Ascending aorta (tissue), 2 donors: ENCODE measurements around the gene FAM174B. TPM values are rescaled to one million over a fixed set of nuclear protein-coding genes. Genes with fewer than 3 reads are reported as not detected.

Experiments used
- DNase-seq, 2 donors: peaks; one replicate each; pipeline ENCODE4 v3.0.0-alpha.2; 2019; ENCODE audit warnings: low spot score in 2 of 2
- H3K27ac ChIP-seq, 2 donors: fragments of 200-600 bp; sonication (generic); one replicate each; pipeline ENCODE4 v1.5.1; 2016 to 2017; ENCODE audit warnings: mild to moderate bottlenecking in 1 of 2
- H3K27me3 ChIP-seq: fragments of 200-600 bp; sonication (generic); one replicate; pipeline ENCODE4 v1.5.1; 2017
- H3K36me3 ChIP-seq, 2 donors: fragments of 200-600 bp; sonication (generic); one replicate each; pipeline ENCODE4 v1.5.1; 2016
- H3K4me1 ChIP-seq, 2 donors: fragments of 200-600 bp; sonication (generic); one replicate each; pipeline ENCODE4 v1.5.1; 2016 to 2017; ENCODE audit warnings: mild to moderate bottlenecking in 1 of 2
- H3K4me3 ChIP-seq, 2 donors: fragments of 200-600 bp; sonication (generic); one replicate each; pipeline ENCODE4 v1.5.1; 2016 to 2017; ENCODE audit warnings: mild to moderate bottlenecking in 1 of 2
- H3K9me3 ChIP-seq, 2 donors: fragments of 200-600 bp; sonication (generic); one replicate each; pipeline ENCODE4 v1.5.1; 2016
- intact Hi-C: fragments of 100-400 bp; cut with DNase I; formaldehyde crosslinking; loops from one replicate; pipeline ENCODE4 v1.15.1; 2023
- total RNA-seq: library from RNA; depleted of rRNA; stranded (reverse); fragments of >200 nt; gene quantifications from one replicate; pipeline ENCODE4 v1.1.0, GENCODE V29; 2016
- TF ChIP-seq, protein P1 (sequence below), 3 experiments: fragments of 200-600 bp in 2 of 3; fragments of 450-650 bp in 1 of 3; sonication (generic) in 2 of 3; IDR thresholded peaks; one replicate each; pipeline ENCODE4 v1.5.1; 2016 to 2019; ENCODE audit warnings: antibody characterized with exemption in 3 of 3, mild to moderate bottlenecking in 1 of 3, moderate library complexity in 1 of 3

Gene FAM174B
- total RNA-seq, 1 donor from 2014 or later, result 5.2 TPM

DNA sequence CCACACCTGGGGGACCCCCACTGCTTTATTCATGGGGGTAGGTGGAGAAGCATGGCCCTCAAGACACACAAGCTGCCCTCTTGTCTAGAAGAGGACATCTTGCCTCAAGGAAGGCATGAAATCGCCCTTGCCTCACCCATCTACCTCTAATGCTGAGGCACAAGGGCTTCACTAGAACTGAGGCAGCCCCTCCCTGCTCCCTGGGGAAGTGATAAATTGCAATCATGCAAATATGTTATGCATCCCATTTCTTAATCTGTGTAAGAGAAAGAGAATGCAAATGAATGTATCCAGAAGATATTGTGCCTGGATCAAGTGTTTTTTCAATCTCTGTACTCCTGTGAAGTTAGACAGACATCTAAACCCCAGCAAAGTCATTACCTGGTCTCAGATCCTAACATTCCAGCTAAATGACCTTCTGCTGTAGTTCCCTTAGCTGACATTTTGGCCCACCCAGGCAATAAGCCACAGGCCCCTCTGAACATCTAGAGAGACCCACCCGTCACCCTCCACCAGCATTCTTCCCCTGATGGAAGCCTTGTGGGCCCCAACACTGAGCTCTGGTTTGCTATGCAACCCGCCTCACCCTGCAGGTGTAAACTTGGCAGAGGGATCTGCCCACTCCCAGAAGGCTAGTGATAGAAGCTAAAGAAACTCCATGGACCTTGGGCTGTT lies 53.8 kb downstream of the FAM174B start:
- Histone ChIP-seq H3K4me3 (no peak overlapping the region), H3K9me3 (no peaks in the 10 kb centered on the region), H3K27ac (no peak overlapping the region), H3K36me3 (no peaks in the 10 kb centered on the region), H3K27me3 (no peaks in the 10 kb centered on the region), H3K4me1 (no peaks in the 10 kb centered on the region)
- TF ChIP-seq, protein P1, sequence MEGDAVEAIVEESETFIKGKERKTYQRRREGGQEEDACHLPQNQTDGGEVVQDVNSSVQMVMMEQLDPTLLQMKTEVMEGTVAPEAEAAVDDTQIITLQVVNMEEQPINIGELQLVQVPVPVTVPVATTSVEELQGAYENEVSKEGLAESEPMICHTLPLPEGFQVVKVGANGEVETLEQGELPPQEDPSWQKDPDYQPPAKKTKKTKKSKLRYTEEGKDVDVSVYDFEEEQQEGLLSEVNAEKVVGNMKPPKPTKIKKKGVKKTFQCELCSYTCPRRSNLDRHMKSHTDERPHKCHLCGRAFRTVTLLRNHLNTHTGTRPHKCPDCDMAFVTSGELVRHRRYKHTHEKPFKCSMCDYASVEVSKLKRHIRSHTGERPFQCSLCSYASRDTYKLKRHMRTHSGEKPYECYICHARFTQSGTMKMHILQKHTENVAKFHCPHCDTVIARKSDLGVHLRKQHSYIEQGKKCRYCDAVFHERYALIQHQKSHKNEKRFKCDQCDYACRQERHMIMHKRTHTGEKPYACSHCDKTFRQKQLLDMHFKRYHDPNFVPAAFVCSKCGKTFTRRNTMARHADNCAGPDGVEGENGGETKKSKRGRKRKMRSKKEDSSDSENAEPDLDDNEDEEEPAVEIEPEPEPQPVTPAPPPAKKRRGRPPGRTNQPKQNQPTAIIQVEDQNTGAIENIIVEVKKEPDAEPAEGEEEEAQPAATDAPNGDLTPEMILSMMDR (IDR thresholded peaks at IDR 0.05), result no peak
- no peak for DNase-seq
- intact Hi-C loops, result no loop called here

DNA sequence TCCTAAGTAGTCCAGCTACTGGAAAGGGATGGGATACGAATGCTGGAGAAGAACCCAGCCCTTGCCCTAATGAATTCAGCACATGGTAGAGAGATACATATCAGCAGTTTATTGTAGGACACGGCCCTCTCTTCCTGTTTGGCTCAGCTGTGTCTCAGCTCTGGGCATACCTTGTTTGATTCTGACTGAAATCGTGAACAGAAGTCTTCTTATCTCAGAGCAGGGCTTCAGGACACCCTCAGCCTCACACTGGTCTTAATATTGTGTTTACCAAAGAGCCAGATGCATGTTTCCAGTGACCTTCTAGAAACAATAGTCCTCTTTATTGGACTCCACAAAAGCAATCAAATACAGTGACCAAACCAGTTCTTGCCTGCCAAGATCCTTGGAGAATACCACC lies 54.7 kb downstream of the FAM174B start:
- DNase-seq, result no peak
- H3K4me3 ChIP-seq, result no peak overlapping the region
- H3K4me1 ChIP-seq, result no peaks in the 10 kb centered on the region
- no peaks in the 10 kb centered on the region for H3K36me3 ChIP-seq
- H3K9me3 ChIP-seq, result no peaks in the 10 kb centered on the region
- H3K27ac ChIP-seq, result no peak overlapping the region
- H3K27me3 ChIP-seq, result no peaks in the 10 kb centered on the region
- TF ChIP-seq, protein P1 (IDR thresholded peaks at IDR 0.05), result no peak
- intact Hi-C loops, result no loop called here

DNA sequence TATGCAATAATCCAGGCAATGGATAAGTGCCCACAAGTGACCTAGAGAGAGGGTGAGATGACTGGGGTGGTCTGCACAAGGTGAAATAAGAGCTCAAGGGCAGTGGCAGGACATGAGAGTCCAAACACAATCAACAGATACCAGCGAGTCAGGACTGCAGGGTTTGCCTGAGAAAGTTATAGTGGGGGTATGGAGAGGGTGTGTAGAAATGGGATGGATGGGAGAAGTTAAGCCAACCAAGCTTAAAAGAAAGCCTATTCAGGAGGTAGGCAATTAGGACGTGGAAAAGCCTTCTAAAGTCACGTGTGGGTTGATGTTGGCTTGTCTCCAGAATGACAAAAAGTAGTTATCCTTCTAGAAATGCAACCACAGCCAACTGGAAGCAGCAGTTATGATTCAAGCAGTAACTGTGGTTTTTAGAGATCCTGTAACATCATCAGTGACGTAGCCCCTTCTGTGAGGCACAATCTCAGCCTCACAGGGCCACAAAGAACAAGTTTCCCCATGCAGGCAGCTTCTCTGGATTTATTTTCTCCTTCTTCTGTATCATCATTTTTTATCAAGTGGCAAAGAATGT lies 56.1 kb downstream of the FAM174B start:
- H3K27me3 ChIP-seq, result no peaks in the 10 kb centered on the region
- intact Hi-C loops, result no loop called here
- H3K27ac ChIP-seq, result no peak overlapping the region
- H3K4me1 ChIP-seq, result no peaks in the 10 kb centered on the region
- TF ChIP-seq, protein P1 (IDR thresholded peaks at IDR 0.05), result no peak
- no peaks in the 10 kb centered on the region for H3K36me3 ChIP-seq
- H3K9me3 ChIP-seq, result no peaks in the 10 kb centered on the region
- DNase-seq, result no peak
- H3K4me3 ChIP-seq, result no peak overlapping the region

DNA sequence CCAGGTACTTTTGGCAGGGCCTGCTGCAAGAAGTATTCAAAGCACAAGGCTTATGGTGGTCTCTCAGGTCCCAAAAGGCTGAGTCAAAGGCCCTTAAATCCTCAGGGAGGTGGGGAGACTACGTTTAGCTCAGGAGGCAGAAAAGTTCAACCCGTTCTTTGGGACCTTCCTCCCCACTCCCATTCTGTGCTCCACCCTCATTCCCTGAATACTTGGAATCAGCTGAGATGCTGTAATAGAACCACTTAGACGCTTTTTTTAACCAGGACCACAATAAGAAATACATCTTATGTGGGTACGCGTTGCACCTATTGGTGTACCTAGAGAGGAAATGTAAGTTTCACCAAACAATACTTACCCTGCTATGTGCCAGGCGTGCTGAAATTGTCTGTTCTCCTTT lies 58.0 kb downstream of the FAM174B start:
- Histone ChIP-seq H3K27ac (no peak overlapping the region), H3K36me3 (no peaks in the 10 kb centered on the region), H3K4me3 (no peak overlapping the region), H3K4me1 (no peaks in the 10 kb centered on the region), H3K27me3 (no peaks in the 10 kb centered on the region), H3K9me3 (no peaks in the 10 kb centered on the region)
- intact Hi-C loops, result no loop called here
- TF ChIP-seq, protein P1 (IDR thresholded peaks at IDR 0.05), result no peak
- DNase-seq, result no peak

DNA sequence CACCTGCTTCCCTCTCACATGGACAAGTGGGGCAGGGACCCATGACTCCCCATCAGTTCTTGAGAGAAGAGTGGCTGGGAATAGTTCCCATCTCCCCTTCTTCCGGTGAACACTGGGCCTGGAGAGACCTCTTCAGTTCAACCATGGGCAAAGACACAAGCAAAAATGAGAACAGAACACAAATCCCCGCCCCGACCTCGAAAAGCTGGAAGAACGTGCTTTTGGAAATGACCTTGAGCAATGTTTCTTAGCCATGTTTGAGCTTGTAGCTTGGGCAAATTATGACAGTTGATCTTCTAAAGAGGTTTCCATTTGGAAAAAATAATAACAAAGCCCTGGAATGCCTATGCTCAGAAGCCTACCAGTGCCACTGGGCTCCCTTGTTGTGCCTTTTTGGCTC lies 59.0 kb downstream of the FAM174B start:
- Histone ChIP-seq H3K27me3 (no peaks in the 10 kb centered on the region), H3K9me3 (no peaks in the 10 kb centered on the region), H3K27ac (no peak overlapping the region), H3K36me3 (no peaks in the 10 kb centered on the region), H3K4me1 (no peaks in the 10 kb centered on the region), H3K4me3 (no peak overlapping the region)
- DNase-seq, result no peak
- intact Hi-C loops, result no loop called here
- TF ChIP-seq, protein P1 (IDR thresholded peaks at IDR 0.05), result no peak
